Fibroblast of gingiva (primary cell): ENCODE measurements around the gene MRPL51.
"Not testable (repeated sequence)": the region's sequence is repeated elsewhere in the genome, so short reads cannot be mapped to it uniquely, and the experiment has no call there.

Source experiments
- DNase-seq: peaks from one replicate; pipeline ENCODE4 v3.0.0-alpha.2; 2011; ENCODE audit warnings: low read depth

Gene MRPL51

DNA sequence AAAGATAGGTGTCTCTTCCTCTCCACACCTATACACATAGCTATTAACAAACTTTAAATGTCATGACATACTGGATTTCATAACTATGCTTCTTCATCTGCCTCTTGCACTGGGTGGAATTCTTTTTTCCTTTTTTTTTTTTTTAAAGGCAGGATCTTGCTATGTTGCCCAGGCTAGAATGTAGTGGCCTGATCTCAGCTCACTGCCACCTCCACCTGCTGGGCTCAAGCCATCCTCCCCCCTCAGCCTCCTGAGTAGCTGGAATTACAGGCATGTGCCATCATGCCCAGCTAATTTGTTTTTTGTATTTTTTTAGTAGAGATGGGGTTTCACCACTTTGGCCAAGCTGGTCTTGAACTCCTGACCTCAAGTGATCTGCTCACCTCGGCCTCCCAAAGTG, 4.8 kb downstream of the MRPL51 start:
- DNase-seq = no peak

DNA sequence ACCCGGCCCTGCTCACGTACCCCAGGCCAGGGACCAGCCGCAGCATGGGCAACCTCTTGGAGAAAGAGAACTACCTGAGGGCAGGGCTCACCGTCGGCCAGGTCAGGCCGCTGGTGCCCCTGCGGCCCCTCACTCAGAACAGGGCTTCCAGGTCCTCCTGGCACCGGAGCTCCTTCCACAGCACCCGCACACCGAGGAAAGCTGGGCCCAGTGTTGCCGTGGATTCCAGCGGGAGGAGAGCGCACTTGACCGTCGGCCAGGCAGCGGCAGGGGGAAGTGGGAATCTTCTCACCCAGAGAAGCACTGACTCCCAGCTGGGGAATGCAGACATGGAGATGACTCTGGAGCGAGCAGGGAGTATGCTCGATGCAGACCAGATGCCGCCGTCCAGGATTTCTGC, 14.6 kb downstream of the MRPL51 start:
- no peak for DNase-seq

DNA sequence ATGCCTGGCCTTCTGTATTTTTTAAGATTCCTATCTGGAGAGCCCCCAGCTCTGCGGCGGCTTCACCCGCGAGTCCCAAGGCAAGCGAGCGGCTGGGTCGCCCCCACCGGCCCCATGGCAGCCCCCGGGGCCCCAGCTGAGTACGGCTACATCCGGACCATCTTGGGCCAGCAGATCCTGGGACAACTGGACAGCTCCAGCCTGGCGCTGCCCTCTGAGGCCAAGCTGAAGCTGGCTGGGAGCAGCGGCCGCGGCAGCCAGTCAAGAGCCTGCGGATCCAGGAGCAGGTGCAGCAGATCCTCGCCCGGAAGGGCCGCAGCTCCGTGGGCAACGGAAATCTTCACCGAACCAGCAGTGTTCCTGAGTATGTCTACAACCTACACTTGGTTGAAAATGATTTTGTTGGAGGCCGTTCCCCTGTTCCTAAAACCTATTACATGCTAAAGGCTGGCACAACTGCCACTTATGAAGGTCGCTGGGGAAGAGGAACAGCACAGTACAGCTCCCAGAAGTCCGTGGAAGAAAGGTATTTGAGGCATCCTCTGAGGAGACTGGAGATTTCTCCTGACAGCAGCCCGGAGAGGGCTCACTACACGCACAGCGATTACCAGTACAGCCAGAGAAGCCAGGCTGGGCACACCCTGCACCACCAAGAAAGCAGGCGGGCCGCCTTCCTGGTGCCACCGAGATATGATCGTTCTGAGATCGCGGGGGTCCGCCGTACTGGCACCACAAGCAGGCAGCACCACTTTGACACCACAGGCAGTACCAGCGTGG, 15.3 kb downstream of the MRPL51 start:
- DNase-seq = not testable (repeated sequence)

DNA sequence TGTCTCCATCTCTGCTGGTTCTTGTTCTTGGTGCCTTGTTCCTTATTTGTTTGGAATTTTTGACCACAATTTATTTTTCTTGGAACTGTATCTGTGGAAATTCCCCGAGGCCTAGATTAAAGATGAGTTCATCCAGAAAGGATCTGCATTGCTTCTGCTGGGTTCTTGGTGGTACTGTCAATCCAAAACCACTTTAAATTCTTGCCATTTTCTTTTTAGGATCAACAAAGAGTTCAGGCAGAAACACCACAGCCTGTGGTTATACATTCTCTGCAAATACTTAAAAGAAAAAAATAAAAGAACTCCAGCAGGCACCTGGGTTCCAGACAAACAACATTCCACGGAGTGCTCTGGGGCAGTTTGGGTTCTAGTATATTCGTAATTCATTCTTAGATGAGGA, 16.6 kb downstream of the MRPL51 start:
- peak; percentile 78 for DNase-seq

DNA sequence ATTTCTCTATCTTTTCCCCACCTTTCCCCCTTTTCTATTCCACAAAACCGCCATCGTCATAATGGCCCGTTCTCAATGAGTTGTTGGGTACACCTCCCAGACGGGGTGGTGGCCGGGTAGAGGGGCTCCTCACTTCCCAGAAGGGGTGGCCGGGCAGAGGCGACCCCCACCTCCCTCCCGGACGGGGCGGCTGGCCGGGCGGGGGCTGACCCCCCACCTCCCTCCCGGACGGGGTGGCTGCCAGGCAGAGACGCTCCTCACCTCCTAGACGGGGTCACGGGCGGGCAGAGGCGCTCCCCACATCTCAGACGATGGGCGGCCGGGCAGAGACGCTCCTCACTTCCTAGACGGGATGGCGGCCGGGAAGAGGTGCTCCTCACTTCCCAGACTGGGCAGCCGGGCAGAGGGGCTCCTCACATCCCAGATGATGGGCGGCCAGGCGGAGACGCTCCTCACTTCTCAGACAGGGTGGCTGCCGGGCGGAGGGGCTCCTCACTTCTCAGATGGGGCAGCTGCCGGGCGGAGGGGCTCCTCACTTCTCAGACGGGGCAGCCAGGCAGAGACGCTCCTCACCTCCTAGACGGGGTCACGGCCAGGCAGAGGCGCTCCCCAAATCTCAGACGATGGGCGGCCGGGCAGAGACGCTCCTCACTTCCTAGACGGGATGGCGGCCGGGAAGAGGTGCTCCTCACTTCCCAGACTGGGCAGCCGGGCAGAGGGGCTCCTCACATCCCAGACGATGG, 17.7 kb downstream of the MRPL51 start:
- not testable (repeated sequence) for DNase-seq

DNA sequence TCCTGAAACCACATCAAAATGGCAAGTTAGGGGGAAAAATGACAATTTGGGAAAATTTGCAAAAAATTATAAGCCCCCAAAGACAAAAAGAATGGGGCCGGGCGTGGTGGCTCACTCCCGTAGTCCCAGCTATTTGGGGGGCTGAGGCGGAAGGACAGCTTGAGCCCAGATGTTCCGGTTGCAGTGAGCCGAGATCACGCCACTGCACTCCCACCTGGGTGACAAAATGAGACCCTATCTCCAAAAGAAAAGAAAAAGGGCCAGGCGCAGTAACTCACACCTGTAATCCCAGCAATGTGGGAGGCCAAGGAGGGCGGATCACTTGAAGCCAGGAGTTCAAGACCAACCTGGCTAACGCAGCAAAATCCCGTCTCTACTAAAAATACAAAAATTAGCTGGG, 20.6 kb downstream of the MRPL51 start:
- no peak for DNase-seq

DNA sequence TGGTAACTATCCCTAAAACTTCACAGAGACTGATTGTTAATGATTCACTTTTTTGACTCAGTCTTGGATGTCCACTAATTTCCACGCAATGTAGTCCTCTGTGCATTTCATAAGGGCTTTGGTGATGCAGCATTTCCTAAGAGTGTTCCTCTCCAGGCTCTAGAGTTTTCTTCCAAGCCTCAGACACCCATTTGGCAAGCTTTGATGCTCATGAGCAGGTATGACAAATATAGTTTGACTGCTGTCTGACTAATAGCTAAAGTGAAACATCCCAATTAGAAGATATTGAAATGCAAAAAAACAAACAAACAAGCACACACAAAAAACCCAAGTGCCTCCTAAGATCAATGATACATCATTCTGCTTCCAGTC, 21.1 kb downstream of the MRPL51 start:
- DNase-seq = peak; percentile 45

DNA sequence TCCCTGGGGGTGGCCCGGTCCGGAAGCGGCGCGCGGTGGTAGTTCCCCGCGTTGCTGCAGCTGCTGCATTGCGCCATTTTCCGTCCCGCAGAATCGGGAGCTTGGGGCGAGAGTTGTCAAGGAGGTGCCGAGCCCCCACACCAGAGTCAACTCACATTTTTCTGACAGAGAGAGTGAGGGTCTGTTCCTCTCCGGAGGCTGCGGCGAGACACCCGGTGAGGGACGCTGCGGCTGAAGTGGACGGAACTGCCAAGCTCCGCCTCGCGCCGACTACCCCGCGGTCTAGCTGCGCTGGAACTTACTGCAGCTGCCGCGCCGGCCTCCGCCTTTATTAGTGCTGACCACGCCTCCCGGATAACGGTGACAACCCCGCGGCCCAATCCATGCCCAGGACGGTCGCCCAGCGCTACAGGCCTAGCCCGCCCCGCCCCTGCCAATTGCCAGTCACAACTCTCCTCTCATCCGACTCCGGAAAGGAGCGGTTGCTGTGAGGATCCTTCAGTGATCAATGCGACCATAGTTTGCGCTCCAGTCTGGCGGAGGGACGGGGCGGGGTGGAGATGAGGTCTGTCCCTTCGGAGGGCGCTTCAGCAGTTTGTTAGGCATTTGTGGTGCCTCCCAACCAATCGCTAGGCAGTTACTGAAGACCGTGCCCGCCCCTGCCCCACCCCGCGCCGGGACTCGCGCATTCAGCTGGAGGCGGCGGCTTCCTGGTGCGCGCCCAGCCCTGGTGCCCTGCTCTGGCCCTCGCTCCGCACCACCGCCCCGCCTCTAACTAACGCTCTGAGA, 22.5 kb downstream of the MRPL51 start, which contains the start of gene VAMP1:
Gene VAMP1, minus strand, starts transcription at position 303 of the 789 bp plus-strand sequence. Its CDS starts 146 bp downstream, at position 157.
- DNase-seq = peak; percentile 97

DNA sequence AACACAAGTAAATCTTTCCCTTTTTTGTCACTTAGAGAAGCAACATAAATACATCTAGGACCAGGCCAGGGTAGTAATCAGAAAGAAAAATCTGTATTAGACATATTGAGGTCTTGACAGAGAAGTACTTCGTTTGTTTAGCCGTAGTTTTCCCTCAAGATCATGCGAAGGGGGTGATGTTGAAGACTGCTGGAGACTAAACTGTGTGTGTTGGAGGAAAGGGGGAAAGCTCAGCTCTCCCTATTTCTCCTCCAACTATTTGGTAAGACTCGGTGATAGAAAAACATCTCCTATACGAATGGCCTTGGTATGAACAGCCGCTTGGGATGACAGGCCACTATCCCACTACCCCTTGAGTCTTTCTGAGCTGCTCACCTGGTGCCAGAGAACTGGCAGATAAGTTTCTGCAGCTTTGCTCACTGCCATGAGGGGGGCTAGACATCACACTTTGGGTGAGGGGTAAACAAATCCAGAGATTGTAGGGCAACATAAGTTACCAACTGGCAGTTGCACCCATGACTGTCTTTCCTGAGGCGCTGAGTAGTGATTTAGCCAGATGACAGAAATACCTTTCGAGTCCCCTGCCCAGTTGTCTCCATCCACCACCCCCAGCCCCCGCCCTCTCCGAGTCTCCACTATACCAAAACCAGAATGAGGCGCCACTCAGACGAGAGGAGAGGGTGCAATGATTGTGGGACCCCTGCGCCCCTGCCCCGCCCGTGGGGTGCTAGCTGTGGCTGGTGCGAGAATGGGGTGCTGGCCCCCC, 23.3 kb downstream of the MRPL51 start:
- no peak for DNase-seq

DNA sequence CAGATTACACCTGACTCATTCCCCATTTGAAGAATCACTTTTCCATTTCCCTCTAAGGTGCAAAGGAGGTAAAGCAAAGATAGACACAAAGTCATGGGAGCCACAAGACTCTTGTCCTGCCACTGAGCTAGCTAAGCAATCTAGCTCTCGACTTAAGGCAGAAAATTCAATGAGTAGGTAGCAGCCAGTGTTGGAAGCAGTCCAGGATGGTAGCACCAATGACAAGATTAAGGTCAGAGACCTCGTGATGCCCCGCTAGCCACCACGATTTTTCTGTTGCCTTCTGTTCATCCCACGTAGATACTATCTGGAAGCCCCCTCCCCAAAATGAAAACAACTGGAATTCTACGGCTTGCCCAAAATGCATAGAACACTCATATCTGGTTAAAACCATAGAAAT, 24.0 kb downstream of the MRPL51 start:
- DNase-seq = no peak

DNA sequence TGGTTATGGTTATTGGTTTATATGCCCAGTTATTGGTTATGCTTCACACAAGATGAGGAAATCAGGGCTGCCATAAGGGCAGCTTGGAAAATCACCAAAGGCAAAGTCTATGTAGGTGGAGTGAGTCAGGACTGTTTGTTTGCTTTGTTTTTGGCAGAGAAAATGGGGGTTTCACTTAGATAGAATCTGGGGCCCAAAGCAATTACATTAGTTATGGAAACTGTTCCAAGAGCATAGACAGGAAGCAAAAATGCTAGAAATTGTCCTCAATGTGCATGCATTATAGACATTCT, 24.8 kb downstream of the MRPL51 start:
- DNase-seq = no peak

DNA sequence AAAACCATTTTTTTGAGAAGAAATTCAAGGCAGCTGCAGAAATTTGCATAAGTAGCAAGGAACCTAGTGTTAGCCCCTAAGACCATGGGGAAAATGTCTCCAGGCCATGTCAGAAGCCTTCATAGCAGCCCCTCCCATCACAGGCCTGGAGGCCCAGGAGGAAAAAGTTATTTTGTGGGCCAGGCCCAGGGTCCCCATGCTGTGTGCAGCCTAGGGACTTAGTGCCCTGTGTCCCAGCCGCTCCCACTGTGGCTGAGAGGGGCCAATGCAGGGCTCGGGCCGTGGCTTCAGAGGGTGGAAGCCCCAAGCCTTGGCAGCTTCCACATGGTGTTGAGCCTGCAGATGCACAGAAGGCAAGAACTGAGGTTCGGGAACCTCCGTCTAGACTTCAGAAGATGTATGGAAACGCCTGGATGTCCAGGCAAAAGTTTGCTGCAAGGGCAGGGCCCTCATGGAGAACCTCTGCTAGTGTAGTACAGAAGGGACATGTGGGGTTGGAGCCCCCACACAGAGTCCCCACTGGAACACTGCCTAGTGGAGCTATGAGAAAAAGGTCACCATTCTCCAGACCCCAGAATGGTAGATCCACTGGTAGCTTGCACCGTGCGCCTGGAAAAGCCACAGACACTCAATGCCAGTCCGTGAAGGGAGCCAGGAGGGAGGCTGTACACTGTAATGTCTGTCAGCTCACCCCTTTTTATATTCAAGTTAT, 25.3 kb downstream of the MRPL51 start:
- DNase-seq = not testable (repeated sequence)

DNA sequence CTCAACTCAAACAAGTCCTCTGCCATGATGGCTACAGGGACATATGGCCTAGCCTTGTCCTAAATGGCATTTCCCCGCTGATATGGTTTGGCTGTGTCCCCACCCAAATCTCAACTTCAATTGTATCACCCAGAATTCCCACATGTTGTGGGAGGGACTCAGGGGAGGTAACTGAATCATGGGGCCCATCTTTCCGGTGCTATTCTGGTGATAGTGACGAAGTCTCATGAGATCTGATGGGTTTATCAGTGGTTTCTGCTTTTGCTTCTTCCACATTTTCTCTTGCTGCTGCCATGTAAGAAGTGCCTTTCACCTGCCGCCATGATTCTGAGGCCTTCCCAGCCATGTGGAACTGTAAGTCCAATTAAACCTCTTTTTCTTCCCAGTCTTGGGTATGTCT, 26.3 kb downstream of the MRPL51 start:
- not testable (repeated sequence) for DNase-seq

DNA sequence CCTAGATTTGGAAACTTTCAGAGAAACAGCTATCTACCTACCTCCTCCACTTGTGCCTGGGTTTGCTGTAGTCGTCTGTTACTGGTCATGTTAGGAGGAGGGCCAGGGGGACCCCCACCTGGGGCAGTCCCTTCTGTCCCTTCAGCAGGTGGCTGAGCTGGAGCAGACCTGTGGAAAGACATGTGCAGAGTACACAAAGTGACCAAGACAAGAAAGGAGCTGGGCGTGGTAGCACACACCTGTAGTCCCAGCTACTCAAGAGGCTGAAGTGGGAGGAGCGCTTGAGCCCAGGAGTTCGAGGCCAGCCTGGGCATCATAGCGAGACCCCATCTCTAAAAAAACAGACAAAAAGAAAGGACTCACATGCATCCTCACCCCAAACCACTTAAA, 26.9 kb downstream of the MRPL51 start:
- no peak for DNase-seq

DNA sequence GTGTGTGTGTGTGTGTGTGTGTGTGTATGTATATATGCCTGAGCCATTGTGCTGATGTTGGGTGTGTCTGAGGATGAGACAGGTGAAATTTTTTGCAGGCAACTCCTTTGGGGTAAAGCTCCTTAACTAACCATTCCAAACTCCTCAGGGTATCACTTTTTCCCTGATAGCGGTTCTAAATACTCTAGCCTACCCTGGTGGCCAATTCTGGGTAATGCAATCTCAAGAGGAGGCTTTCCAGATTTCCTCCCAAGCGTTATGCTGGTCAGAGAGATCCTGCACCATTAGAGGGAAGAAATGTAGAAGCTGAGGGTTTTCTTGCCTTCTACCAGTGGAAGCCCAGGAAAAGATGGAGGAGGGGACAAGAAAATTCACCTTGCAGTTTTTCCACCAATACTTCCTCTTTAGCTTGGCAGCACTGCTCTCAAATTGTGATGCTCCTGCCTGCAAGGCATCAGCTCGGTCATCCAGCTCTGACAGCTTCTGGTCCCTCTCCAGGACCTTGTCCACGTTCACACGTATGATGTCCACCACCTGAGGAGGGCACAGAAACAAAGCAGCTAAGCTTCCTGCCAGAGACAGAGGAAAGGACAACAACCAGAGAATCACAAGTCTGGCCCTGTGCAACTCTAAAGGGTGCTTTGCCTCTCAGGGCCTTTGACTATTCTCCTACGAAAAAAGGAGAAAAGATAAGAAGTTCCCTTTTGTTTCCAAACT, 27.4 kb downstream of the MRPL51 start:
- peak; percentile 63 for DNase-seq

DNA sequence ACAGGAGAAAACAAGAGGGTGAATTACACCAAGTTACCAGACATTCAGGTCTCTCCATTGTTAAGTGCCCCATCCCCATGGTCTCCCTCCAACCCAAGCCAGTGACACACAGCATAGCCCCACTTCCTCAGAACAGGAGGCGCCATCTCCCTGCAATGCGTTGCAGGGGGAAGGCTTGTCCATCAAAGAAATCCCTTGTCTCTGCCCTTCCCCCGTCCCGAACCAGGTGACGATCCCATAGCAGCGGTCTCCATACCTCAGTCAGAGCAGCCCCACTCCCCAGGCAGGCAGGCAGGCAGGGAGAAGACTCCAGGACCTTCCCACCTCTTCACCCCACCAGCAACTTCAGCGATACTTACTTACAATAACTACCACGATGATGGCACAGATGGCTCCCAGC, 28.5 kb downstream of the MRPL51 start:
- DNase-seq = no peak

DNA sequence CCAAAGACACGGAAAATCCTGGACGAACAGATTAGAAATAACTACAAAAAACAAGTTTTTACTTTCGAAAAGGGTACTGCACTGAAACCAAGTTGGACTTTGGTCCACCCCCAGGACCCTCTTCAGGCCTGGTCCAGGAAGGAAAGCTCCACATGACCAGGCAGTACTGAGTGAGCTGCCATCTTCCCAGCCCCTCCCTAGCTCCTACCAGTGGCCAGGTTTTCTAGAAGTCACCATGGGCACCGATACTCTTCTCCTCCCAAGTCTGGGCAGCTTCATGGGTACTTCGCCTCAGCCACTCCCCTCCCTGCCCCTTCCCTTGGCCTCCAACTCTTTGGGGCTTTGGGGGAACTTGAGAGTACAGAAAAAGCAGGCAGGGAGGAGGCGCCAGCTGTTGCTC, 29.2 kb downstream of the MRPL51 start:
- DNase-seq = no peak

DNA sequence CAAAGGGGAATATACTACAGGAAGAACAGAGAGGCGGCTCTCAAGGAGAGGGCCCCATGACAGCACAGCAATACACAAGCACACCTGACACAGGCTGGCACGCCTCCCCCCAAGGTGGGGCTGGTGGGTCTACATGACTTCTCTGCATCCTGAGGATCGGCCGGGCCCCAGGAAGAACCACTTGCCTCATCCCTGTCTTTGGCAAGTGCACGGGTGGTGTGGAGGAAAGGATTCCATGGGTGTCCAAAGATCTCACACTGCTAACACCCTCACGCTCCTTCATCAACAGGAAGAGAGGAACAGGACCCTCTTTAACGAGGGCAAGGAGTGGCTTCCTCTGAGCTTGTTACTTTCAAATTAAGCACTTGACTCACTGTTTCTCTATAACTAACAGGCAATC, 29.8 kb downstream of the MRPL51 start:
- DNase-seq = no peak

DNA sequence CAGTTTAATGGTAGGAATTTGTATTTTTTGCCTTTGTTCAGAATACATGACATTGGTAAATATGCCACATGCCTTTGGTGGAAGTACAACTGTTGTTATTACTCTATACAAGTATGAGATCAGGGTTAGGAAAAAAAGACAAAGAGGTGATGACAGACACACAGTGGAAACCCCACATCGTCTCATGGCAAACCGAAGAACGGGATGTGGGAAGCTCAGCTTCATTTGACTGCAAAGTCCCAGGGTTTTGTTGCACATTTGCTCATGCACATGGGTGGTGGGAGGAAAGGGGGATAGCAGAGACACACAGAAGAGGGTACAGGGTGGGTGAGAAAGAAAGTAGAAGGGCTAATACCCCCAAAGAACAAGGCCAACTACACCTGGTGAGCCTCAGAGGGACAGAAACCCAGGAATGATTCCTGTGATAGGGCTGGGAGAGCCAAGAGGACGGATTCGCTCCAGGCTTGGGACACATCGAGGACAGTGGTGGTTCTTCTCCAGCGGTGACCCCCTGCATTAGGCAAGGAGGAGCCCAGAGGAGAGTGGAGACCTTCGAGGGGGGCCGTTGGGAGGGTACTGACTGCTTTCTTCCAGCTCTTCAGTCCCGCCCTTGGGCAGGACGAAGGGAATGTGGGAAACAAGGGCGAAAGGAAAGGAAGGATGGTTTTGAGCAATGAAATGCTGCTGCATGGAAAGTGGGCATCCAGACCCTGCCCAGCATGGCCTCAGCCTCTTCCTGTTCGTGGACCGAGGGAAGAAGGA, 30.6 kb downstream of the MRPL51 start:
- DNase-seq = no peak
